ENCODE results near the gene TBL3.

Gene TBL3

GRCh38 chr16:2013527-2013926, 41.7 kb downstream of the TBL3 start:
- DNase-seq (ENCODE audit: low read depth in 2 of 3, low spot score in 1 of 3): no peak

GRCh38 chr16:2015117-2015946, 43.5 kb downstream of the TBL3 start:
- no peak for DNase-seq (ENCODE audit: low read depth in 2 of 3, low spot score in 1 of 3)

GRCh38 chr16:2015947-2016208, 44.0 kb downstream of the TBL3 start:
- no peak for DNase-seq (ENCODE audit: low read depth in 2 of 3, low spot score in 1 of 3)

- no peak for DNase-seq (ENCODE audit: low read depth in 2 of 3, low spot score in 1 of 3)
These were observed 44.6 kb downstream of the TBL3 start for GRCh38 chr16:2016407-2016922.

GRCh38 chr16:2019518-2019920, 47.7 kb downstream of the TBL3 start, which contains the start of gene NPW:
TSS of gene NPW (plus strand) at chr16:2019785.
- DNase-seq (ENCODE audit: low read depth in 2 of 3, low spot score in 1 of 3): no peak

- no peak for DNase-seq (ENCODE audit: low read depth in 2 of 3, low spot score in 1 of 3)
These were observed 48.3 kb downstream of the TBL3 start for GRCh38 chr16:2019921-2020831.

- DNase-seq (ENCODE audit: low read depth in 2 of 3, low spot score in 1 of 3): no peak
These were observed 50.9 kb downstream of the TBL3 start for GRCh38 chr16:2022723-2023091.

GRCh38 chr16:2023092-2024031, 51.5 kb downstream of the TBL3 start:
- peak; percentile 87 to 99 (median 92) for DNase-seq (ENCODE audit: low read depth in 2 of 3, low spot score in 1 of 3)

GRCh38 chr16:2024032-2024420, 52.2 kb downstream of the TBL3 start:
- no peak for DNase-seq (ENCODE audit: low read depth in 2 of 3, low spot score in 1 of 3)

- no peak for DNase-seq (ENCODE audit: low read depth in 2 of 3, low spot score in 1 of 3)
These were observed 53.4 kb downstream of the TBL3 start for GRCh38 chr16:2025251-2025650.

GRCh38 chr16:2025878-2026460, 54.1 kb downstream of the TBL3 start:
- DNase-seq (ENCODE audit: low read depth in 2 of 3, low spot score in 1 of 3): no peak

GRCh38 chr16:2026461-2027023, 54.7 kb downstream of the TBL3 start, which contains the start of gene NHERF2:
TSS of gene NHERF2 (plus strand) at chr16:2026902. CDS start at chr16:2027006, 104 bp downstream.
- DNase-seq (ENCODE audit: low read depth in 2 of 3, low spot score in 1 of 3): no peak

GRCh38 chr16:2027024-2028010, 55.5 kb downstream of the TBL3 start:
- no peak for DNase-seq (ENCODE audit: low read depth in 2 of 3, low spot score in 1 of 3)

- no peak for DNase-seq (ENCODE audit: low read depth in 2 of 3, low spot score in 1 of 3)
These were observed 56.3 kb downstream of the TBL3 start for GRCh38 chr16:2028146-2028545.

GRCh38 chr16:2028620-2029220, 56.9 kb downstream of the TBL3 start:
- DNase-seq (ENCODE audit: low read depth in 2 of 3, low spot score in 1 of 3): no peak

- no peak for DNase-seq (ENCODE audit: low read depth in 2 of 3, low spot score in 1 of 3)
These were observed 57.5 kb downstream of the TBL3 start for GRCh38 chr16:2029350-2029749.

GRCh38 chr16:2030036-2030435, 58.2 kb downstream of the TBL3 start:
- DNase-seq (ENCODE audit: low read depth in 2 of 3, low spot score in 1 of 3): no peak

- no peak for DNase-seq (ENCODE audit: low read depth in 2 of 3, low spot score in 1 of 3)
These were observed 59.3 kb downstream of the TBL3 start for GRCh38 chr16:2031081-2031577.
